Myocyte (in vitro differentiated cells): ENCODE measurements around the gene SERPINE1. TPM values are rescaled to one million over a fixed set of nuclear protein-coding genes. Genes with fewer than 3 reads are reported as not detected.

ENCODE experiments used
- DNase-seq: peaks from one replicate; pipeline ENCODE4 v3.0.0-alpha.2; 2012; ENCODE audit warnings: low read depth
- total RNA-seq: library from RNA; depleted of rRNA; stranded (reverse); fragments of >200 nt; gene quantifications from 2 replicates; pipeline ENCODE4 v1.2.3, GENCODE V29; 2014

SERPINE1 gene
- total RNA-seq, 1 donor from 2014 or later: 26.6 TPM

DNA sequence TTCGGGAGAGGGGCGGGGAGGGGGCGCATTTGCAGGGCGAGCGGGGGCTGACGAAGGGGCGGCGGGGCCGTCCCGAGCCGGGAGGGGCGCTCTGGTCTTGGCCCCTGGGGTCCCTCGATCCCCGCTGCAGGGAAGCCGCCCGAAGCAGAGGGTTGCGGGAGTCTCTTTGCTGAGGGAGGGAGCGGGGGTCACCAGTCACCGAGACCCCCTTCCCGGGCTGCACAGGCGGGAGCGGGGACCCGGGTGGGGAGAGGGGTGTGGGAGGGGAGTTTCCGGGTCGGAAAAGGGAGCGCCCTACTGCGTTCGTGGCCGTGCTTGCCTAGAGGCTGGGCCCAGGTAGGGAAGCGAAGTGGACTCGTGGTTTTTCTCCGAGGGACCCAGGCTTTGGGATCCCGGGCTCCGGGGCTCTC is 27.8 kb downstream of the SERPINE1 start:
- DNase-seq: no peak

DNA sequence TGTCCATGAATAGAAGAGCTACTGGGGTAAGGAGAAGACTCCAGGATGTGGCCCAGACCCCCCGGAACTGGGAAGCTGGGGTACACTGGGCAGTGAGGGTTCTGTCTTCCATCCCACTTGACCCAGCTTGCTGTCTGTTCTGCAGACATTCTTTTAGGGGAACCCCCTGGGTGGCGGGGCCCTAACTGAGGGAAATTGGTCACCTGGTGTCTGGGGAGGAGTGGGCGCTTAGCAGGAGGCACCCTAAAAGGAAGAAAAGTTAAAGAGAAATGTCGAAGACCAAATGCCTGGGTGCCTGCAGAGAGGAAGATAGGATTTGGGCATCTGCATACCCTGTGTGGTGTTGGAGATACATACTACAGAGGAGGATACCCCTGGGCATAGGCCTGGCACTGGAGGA is 28.4 kb downstream of the SERPINE1 start:
- DNase-seq: no peak

DNA sequence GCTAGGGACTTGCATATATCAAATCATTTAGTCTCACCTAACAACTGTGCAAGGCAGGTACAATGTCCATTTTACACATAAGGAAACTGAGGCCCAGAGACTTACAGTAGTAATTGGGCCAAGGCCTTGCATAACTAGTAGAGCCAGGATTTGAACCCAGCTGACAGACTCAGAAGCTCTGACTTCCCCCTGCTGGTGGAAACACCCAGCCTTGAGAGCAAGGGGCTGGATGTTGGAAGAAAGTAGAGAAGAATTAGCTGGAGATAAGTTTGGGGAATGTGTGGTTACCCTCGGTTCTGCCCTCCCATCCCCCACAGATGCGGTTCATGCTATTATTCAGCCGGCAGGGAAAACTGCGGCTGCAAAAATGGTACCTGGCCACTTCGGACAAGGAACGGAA is 29.4 kb downstream of the SERPINE1 start:
- DNase-seq: no peak

DNA sequence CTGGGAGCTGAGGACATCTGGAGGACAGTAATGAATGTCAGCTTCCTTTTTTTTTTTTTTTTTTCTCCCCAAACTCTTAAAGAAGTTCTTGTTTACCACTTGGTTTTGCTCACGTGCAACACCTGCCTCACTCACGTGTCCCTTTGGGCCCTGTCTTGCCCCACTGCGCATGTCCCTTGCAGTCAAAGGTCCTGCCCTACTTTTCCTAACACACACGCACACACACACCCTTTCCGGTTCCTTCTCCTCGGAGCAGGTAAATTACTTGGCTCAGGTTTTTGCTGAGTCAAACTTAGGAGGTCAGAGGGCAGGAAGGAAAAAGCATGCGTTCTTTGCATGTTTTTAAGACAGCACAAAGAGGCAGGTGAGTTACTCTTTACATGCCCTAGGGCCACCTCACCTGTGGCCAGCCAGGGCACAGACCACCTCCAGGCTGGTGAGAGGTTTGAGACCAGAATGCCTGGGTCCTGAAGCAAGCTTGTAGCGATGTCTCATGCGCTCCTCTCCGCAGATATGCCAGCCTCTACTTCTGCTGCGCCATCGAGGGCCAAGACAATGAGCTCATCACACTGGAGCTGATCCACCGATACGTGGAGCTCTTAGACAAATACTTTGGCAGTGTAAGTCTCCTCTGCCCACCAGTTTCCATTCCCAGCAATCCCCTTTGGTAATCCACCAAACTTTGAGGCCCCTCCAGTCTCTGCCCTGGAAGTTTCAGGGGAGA is 30.1 kb downstream of the SERPINE1 start:
- DNase-seq: no peak

DNA sequence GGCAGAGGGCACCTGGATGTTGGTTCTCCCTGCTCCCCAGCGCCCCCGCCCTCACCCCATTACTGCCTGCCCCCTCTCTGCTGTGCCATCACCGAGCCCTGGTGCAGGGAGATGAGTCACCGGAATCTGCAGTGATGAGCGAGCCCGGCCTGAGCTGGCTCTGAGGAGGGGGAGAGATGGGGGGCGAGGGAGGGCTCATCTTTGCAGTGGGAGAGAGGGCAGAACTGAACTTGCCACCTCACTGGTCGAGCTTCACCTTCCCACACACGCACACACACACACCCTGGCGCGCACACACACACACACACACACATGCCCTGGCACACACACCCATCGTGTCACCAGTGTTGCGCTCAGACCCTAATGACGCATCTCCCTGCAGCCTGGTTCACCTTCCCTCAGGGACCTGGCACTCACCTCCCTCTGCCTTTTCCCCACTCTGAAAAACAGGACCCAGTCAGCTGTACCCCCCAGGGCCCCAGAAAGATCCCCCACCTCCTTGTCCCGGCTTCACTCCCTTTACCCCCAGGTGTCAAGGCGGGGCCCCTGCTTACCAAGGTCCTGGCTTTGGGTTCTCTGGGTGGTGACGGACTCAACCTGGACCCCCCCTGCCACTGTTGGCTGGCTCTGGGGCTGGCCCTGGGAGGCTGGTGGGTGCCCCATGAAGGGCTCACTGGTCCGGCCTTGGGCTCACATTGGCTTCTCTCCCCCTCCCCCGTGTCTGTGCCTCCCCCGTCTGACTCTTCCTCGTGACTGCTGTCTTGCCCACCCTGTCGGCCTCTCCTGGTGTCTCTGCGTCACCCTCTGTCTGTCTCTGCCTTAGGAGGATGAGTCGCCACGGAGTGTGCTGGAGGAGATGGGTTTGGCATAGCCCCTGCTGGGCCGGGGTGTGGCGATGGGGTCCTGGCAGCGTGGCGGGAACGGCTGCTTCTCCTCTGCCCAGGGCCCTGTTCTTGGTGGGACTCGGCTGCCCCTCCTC is 33.1 kb downstream of the SERPINE1 start:
- no peak for DNase-seq

DNA sequence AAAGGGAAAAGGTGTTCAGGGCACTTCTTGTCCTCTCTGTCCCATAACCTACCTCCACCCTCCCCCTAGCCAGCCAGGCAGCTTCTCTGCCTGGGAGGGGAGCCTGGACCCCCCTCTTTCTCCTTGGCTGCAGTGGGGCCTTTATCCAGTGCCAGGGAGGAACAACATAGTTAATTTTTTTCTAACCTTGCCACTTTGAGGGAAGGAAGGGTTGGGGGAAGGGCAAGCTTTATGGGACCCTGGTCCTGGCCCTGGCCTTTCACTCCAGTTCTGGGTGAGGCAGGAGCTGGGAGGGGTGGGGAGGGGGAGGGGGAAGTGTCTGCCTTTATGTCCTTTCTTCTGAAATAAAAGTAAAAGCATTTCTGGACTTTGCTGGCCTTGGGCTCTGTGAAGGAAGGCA is 34.0 kb downstream of the SERPINE1 start:
- DNase-seq: no peak

DNA sequence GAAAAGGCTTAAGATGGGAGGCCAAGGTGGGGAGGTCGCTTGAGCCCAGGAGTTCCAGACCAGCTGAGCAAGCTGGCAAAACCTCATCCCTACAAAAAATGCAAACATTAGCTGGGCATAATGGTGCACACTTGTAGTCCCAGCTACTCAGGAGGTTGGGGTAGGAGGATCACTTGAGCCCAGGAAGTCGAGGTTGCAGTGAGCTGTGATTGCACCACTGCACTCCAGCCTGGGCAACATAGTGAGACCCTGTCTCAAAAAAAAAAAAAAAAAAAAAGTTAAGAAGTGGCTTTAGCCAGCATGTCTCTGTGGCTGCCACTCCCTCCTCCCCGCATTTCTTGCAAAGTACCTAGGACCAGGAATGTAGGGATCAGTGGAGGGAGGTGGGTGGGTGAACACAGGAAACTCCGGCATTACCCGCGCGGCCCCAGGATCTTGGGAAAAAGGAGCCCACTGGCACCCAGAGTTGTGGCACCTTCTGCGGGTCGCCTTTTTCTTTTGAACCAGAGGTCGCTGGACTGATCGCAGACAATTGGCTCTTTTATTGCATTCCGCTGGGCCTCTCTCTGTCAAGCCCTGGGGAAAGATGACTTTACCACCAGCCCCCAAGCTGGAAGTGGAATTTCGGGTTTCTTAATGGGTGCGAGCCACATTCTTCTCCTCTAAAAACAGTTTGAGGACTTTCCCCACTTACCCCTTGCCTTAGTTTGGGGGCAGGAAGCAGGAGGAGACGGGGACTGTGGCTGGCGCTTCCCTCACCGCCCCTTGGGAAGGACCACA is 35.0 kb downstream of the SERPINE1 start:
- no peak for DNase-seq

DNA sequence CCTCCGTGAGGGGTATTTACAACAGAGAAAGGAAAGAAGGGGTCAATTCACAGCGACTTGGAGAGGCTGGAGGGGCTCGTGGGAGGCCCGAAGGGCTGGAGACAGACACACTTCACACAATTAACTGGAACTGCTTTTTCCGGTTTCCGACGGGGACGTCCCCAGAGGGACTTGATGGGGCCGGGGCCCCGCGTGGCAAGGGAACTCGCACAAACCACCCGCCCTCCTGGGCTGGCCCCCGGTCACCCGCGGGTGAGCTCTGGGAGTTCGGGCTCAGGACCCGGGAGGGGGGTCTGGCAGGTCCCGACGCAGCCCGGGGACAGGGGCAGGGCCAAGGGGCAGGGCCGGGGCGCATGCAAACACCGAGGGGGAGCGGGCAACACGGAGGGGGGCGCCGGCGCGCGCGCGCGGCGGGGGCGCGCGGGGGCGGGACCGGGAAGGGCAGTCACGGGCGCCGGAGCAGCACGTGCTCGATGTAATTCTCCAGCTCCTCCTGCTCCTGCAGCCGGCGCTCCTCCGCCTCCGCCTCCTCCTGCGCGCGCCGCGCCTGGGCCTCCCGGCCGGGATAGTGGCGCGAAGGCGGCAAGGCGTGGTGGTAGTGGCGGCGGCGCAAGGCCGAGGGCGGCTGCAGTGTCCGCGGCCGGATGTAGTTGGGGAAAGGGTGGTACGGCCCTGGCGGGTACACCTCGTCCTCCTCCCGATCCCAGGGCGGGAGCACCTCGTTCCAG is 35.8 kb downstream of the SERPINE1 start:
- no peak for DNase-seq

DNA sequence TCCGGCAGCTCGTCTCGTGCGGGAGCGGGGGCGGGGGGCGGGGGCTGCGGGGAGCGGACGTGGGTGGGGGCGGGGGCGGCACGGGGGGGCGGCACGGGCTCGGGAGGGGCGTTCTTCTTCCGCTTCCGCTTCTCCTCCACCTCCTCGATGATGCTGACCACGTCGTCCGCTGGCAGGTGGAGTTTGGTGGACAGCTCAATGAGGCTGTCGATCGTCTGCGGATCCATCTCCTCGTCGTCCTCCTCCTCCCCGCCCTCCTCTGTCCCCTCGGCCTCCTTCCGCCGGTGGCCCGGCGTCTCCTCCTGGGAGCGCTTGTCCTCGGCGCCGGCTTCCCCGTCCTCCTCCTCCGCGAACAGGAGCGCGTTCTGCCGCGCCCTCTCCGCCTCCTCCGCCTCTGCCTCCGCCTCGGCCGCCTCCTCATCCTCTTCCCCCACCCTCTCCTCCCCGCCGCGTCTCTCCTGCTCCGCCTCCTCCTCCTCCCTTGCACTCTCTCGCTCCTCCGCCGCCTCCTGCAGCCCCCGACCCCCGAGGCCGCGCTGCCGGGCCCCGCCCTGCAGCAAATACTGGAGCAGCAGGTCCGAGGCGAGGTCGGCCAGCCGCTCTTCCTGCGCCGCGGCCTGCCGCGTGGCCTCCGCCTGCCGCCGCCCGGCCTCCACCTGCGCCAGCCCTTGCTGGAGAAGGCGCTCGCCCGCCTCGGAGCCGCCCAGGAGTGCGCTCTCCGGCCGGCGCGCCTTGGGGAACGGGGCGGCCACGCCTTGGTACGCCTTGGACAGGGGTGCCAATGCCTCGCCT is 36.6 kb downstream of the SERPINE1 start:
- no peak for DNase-seq

DNA sequence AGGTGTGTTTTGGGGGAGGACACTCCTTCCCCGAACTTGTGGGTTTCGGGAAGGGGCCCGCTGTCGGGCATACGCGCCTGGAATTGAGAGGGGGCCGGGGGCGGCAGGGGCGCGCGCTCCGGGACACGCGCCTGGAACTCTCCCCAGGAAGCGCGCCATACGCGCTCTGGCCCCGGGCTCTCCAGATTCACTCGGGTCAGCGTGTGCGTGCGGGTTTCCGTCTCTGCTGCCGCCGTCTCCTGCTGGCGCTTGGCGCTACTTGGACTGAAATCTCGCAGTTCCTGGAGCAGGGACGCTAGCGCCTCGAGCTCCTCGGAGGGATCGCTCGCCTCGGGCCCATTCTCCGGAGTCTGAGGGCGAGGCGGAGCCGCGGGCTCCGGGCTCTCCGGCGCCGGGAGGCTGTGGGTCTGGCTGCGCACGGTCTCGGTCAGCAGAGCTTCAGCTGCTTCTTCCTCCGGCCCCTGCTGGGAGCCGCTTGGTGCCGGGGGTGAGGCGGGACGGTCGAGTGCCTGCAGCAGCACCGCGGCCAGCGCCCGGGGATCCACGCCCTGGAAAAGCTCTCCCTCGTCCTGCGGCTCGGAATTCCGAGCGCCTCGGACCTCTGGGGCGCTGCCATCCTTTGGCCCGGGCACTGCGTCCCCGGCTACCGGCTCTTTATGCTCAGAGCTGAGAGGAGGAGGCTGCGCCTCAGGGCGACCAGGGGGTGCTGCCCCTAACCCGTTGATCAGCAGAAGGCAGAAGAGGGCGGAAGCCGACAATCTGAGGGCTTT is 37.4 kb downstream of the SERPINE1 start:
- DNase-seq: peak; percentile 88

DNA sequence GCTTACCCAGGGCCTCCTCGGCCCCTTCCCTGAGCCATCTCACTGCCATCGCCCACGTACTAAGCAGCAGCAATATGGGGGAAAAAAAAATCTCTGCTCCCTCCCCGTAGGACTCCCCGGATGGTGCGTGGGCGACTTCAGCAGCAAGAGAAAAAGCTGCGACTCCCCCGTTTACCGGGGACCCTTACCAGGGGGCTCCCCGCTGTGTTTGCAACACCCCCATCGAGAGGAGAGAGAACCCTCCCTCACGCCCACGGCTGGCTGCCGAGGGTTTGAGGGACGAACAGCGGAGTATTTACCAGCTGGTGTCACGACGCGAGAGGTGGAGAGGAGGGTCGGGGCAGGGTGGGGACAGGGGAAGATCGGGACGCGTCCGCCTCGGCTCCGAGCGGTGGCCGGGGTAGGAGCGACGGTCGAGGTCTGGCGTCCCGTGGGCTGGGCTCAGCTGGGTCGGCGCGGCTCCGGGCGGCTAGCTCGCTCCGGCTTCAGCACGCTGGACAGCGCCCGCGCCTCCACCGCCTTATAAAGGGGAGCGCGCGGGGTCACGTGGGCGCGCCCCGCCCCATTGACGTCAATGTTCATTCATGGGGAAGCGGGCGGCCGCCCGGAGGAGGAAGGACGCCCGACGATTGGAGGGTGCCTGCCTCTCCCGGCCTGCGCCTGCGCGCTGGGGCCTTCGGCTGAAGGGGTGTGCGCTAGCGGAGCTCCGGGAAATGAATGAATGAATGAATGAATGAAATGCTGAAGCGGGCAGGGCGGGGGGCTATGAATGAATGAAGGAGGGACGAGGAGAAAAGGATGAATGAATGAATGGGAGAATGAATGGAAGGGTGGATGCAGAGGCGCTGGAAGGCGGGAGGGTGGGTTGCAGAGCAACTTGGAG is 38.4 kb downstream of the SERPINE1 start, which contains the start of gene VGF:
Gene VGF (minus strand): TSS at position 495 of the 883 bp plus-strand sequence. CDS start 726 bp downstream, outside the sequence.
- peak; percentile 94 for DNase-seq

DNA sequence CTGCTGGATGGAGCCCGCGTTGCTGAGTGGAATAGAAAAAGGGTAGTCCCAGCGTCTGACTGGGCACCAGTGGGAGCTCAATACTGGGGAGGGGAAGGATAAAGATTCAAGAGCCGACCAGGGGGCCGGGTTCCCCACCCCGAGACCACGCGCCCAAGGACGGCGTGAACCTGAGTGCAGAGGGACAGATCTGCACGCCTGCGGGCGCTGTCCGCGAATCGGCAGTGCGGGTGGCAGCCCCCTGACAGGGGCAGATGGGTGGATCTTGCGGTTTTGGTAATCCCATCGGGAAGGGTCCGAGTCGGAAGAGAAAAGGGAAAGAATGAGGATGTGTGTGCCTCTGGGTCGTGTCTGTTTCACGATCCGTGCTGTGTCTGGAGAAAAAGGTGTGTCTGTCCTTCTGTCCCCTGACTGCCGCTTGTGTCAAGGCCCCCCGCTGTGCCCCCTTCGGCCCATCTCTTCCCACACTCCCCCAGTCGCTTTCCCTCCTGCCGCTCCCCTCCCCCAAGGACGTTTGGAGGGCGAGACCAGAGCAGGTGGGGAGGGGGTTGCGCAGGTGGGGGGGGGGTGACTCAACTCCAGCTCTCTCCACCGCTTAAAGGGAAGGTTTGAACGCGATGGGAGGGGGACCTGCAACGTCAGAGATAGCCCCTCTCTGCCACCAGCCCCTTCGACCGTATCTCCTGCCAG is 39.2 kb downstream of the SERPINE1 start:
- DNase-seq: no peak

DNA sequence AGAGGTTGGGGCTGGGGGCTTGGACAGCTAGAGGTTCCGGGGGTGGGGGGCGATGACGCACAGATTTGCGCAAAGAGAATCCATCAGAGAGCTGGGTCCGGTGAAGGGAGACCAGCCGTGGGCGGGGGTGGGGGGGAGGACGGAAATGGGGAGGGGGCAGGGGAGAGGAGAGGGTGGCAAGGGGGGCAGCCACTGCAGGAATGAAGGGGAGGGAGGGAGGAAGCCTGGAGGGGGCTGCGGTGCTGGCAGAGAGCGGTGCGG is 39.7 kb downstream of the SERPINE1 start:
- no peak for DNase-seq

DNA sequence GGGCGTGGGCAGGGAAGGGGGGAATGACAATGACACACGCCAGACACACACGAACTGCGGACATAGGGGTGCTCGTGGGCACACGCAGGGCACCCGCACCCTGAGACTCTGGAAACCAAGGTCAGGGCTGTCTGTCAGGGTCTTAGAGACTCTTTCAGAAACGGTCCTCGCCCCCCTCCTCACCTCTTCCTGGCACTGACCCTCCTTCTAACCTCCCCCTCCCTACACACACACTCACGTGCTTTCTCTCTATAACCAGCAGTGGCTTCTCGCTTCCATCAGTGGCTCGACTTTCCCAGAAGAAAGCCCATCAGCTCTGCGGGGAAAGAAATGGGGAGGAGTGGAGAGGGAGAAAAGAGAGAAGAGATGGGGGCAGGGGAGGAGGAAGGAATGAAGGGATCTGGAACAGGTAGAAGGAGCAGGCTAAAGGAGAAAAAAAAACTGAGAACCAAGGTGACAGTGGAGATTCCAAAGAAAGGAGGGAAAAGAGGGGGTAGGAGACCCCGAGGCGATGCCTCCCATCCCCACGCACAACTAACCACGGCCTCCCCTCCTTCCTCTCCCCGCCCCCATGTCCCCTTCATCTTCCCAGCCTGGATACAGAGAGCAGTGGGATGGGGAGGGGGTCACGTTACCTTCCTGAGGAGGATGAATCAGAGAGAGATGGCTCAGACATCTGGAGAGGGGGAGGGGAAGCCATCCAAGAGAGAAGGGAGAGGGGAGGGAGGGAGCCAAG is 40.2 kb downstream of the SERPINE1 start:
- no peak for DNase-seq

DNA sequence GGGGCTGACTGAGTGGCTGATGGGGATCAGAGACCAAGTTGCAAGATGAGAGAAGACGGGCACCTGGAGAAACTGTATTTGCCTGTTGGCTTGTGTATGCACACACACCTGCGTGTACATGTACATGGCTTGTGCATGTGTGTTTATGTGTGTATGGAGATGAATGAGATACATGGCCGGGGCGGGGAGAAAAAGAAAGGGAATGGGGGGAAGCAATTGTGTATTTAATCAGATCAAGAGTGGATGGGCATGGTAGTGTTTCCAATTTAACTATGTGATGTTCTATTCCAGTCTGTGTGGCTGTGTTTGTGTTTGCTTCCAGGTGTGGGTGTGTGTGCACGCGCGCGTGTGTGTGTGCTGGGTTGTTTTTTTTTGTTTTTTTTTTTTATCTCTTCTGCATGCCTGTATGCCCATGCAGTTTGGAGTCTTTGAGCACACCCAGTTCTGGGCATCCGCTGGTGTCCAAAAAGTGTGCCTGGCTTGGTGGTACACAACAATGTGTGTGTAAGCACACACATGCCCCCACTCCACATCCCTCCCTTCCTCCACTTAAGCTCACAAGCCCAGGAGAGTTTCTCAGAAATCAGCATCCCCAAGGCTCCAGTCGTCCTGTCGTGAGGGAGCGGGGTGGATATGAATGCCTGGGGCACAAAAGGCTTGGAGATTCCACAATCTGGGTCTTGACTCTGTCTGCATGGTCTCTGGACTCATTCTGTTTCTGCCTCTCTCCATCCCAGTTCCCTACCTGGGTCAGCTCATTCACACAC is 40.9 kb downstream of the SERPINE1 start:
- DNase-seq: no peak

DNA sequence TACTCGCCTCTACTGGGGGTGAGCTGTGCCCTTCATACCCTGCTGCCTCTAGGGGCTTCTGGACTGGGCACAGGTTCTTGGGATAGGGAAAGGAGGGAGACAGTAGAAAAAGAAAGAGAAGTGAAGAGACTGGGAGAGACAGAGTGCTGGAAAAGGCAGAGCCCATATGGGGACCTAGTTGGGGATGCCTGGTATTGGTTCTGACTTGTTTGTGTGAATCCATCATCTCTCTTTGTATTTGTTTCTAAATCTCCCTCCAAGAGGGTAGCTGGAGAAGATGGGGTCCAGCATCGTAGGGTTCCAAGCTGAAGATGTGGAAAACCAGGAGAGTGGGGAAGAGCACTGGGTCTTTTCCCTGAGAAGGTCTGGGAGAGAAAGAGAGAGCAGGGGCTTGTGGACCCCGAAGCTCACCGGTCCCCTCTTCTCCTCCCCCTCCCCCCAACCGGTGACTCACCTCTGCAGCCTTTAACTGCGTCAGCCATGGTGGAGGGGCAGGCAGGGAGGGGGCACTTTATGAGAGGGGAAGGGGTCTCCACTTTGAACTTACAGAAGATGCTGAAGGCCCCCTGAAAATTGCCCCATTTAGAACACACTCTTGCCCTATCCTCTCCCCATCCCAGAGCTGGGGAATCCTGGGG is 41.6 kb downstream of the SERPINE1 start:
- no peak for DNase-seq
